IMR-90 (cell line): ENCODE measurements around the gene VTN. TPM values are rescaled to one million over a fixed set of nuclear protein-coding genes. Genes with fewer than 3 reads are reported as not detected.

Experiments used
- ATAC-seq: fragments of 200-7000 bp; cut with Tn5 transposase; 2 replicates; pipeline ENCODE4 v1.9.1; 2020; ENCODE audit warnings: low read depth, mild to moderate bottlenecking, moderate library complexity
- BruUV-seq: library from RNA; stranded (reverse); fragments of 400-500 nt; replicated peaks from 2 replicates; lab custom pipeline; 2021; lab: Mats Ljungman, UMichigan
- CTCF ChIA-PET: fragments of 300-600 bp; formaldehyde crosslinking; extraction: SDS; loops from one replicate; lab custom pipeline; 2021; ENCODE audit warnings: antibody characterized with exemption; lab: Yijun Ruan, JAX
- POLR2A ChIA-PET: fragments of 300-600 bp; sonication (Branson Sonifier 250); formaldehyde crosslinking; loops from one replicate; lab custom pipeline; 2022; ENCODE audit warnings: antibody characterized with exemption; ENCODE audit not compliant: unreplicated experiment; lab: Charles Lee
- DNase-seq: peaks from one replicate; pipeline ENCODE4 v3.0.0; 2013
- H2AFZ ChIP-seq: replicated peaks from 2 replicates; pipeline ENCODE3; 2013; ENCODE audit warnings: low read length, mild to moderate bottlenecking; ENCODE audit not compliant: poor library complexity
- H2AK5ac ChIP-seq: 2 replicates; pipeline ENCODE4 v1.6.1; 2013; ENCODE audit warnings: low read depth, low read length, inconsistent platforms
- H2AK9ac ChIP-seq: replicated peaks from 2 replicates; pipeline ENCODE3; 2013; ENCODE audit warnings: mild to moderate bottlenecking, low read depth, low read length, moderate library complexity; ENCODE audit not compliant: poor library complexity
- H2BK120ac ChIP-seq: 2 replicates; pipeline ENCODE4 v1.6.1; 2013; ENCODE audit warnings: low read depth, low read length, inconsistent platforms
- H2BK15ac ChIP-seq: 3 replicates; pipeline ENCODE4 v1.6.1; 2013; ENCODE audit warnings: low read depth, low read length, inconsistent platforms
- H2BK20ac ChIP-seq: 2 replicates; pipeline ENCODE4 v1.6.1; 2013; ENCODE audit warnings: low read depth, mild to moderate bottlenecking, inconsistent platforms, low read length, moderate library complexity
- H2BK5ac ChIP-seq: 2 replicates; pipeline ENCODE4 v1.6.1; 2013; ENCODE audit warnings: mild to moderate bottlenecking, low read depth, low read length, inconsistent platforms; ENCODE audit not compliant: poor library complexity, severe bottlenecking
- H3K14ac ChIP-seq: replicated peaks from 2 replicates; pipeline ENCODE4 v1.6.1; 2013; ENCODE audit warnings: low read depth, low read length, inconsistent platforms
- H3K18ac ChIP-seq: 2 replicates; pipeline ENCODE4 v1.6.1; 2013; ENCODE audit warnings: low read depth, low read length, control low read depth
- H3K23ac ChIP-seq: 2 replicates; pipeline ENCODE4 v1.6.1; 2013; ENCODE audit warnings: low read depth, low read length, inconsistent platforms
- H3K27ac ChIP-seq: 2 replicates; pipeline ENCODE4 v1.5.1; 2013; ENCODE audit warnings: mild to moderate bottlenecking, control low read depth, low read length; ENCODE audit not compliant: insufficient read depth
- H3K27me3 ChIP-seq: 2 replicates; pipeline ENCODE4 v1.6.1; 2013; ENCODE audit warnings: low read length; ENCODE audit not compliant: control insufficient read depth, insufficient read depth
- H3K36me3 ChIP-seq: 2 replicates; pipeline ENCODE4 v1.6.1; 2013; ENCODE audit warnings: low read length, mixed read lengths; ENCODE audit not compliant: control insufficient read depth, insufficient read depth
- H3K4ac ChIP-seq: 2 replicates; pipeline ENCODE4 v1.6.1; 2013; ENCODE audit warnings: low read depth, low read length, inconsistent platforms
- H3K4me1 ChIP-seq: 2 replicates; pipeline ENCODE4 v1.6.1; 2013; ENCODE audit warnings: low read length, mixed read lengths; ENCODE audit not compliant: control insufficient read depth, insufficient read depth
- H3K4me2 ChIP-seq: 2 replicates; pipeline ENCODE4 v1.6.1; 2013; ENCODE audit warnings: low read depth, mild to moderate bottlenecking, control low read depth, low read length, moderate library complexity
- H3K4me3 ChIP-seq: 2 replicates; pipeline ENCODE4 v1.5.1; 2013; ENCODE audit warnings: low read depth, mild to moderate bottlenecking, control low read depth, low read length, moderate library complexity; ENCODE audit not compliant: insufficient read depth
- H3K56ac ChIP-seq: 2 replicates; pipeline ENCODE4 v1.6.1; 2013; ENCODE audit warnings: low read length, inconsistent platforms; ENCODE audit not compliant: insufficient read depth; ENCODE audit errors: extremely low read depth
- H3K79me1 ChIP-seq, 2 experiments: 2 replicates each; pipeline ENCODE4 v1.6.1; 2013; ENCODE audit warnings: low read length in 2 of 2, inconsistent platforms in 1 of 2, low read depth in 1 of 2
- H3K9ac ChIP-seq: 2 replicates; pipeline ENCODE4 v1.6.1; 2013; ENCODE audit warnings: low read depth, low read length, control low read depth
- H3K9me1 ChIP-seq: 2 replicates; pipeline ENCODE4 v1.6.1; 2013; ENCODE audit warnings: low read length, inconsistent platforms; ENCODE audit not compliant: insufficient read depth
- H3K9me3 ChIP-seq: 2 replicates; pipeline ENCODE4 v1.6.1; 2013; ENCODE audit warnings: low read length; ENCODE audit not compliant: control insufficient read depth, insufficient read depth
- H4K20me1 ChIP-seq: 2 replicates; pipeline ENCODE4 v1.6.1; 2013; ENCODE audit warnings: low read length, inconsistent platforms; ENCODE audit not compliant: insufficient read depth
- H4K5ac ChIP-seq: 2 replicates; pipeline ENCODE4 v1.6.1; 2013; ENCODE audit warnings: mild to moderate bottlenecking, low read depth, low read length, control low read depth
- H4K8ac ChIP-seq, 2 experiments: 2 replicates each; pipeline ENCODE4 v1.6.1; 2013; ENCODE audit warnings: low read depth in 2 of 2, low read length in 2 of 2, control low read depth in 1 of 2, inconsistent platforms in 1 of 2
- H4K91ac ChIP-seq: 2 replicates; pipeline ENCODE4 v1.6.1; 2013; ENCODE audit warnings: low read depth, low read length, inconsistent platforms; ENCODE audit not compliant: insufficient read depth
- CEBPB ChIP-seq: IDR thresholded peaks from 2 replicates; pipeline ENCODE4 v1.6.1; 2012; ENCODE audit warnings: low read depth, low read length, improper control_type of control experiment
- RFX5 ChIP-seq: IDR thresholded peaks from 2 replicates; pipeline ENCODE4 v1.8.0; 2012; ENCODE audit warnings: low read depth, mild to moderate bottlenecking, low read length, moderate library complexity
- WGBS, 2 experiments: methylation state at CpG; one replicate each; pipeline versions ENCODE4 v1.1.5 to v1.1.7; 2013; ENCODE audit warnings: missing lambda C conversion rate in 2 of 2; ENCODE audit not compliant: insufficient read length in 1 of 2; ENCODE audit errors: extremely low coverage in 2 of 2; 5-methylcytosine and 5-hydroxymethylcytosine counted together
- dilution Hi-C: fragments of 300-500 bp; cut with HindIII; formaldehyde crosslinking; loops from one replicate; pipeline ENCODE4 v1.14.3; 2018; ENCODE audit warnings: low sequenced_read_pairs; ENCODE audit not compliant: unreplicated experiment
- in situ Hi-C: fragments of 300-500 bp; cut with MboI; formaldehyde crosslinking; loops from 3 replicates; pipeline ENCODE4 v1.14.3; 2019; ENCODE audit warnings: low sequenced_read_pairs, inconsistent platforms, mixed read lengths
- intact Hi-C: fragments of 100-400 bp; cut with micrococcal nuclease; formaldehyde crosslinking; loops from 2 replicates; pipeline ENCODE4 v1.10.0; 2022
- polyA plus RNA-seq, 3 experiments: library from polyadenylated mRNA; depleted of rRNA; stranded (reverse); fragments of >200 nt; gene quantifications; 2 replicates each; pipeline ENCODE4 v1.2.3, GENCODE V29; 2012; ENCODE audit warnings: low replicate concordance in 1 of 3
- total RNA-seq: library from RNA; depleted of rRNA; stranded (reverse); fragments of >200 nt; gene quantifications from 2 replicates; pipeline ENCODE4 v1.2.3, GENCODE V29; 2012

Gene VTN
- total and polyA plus RNA-seq, 2 of the 4 experiments (the other 2 are of a cell fraction): 0.18 to 1.0 TPM

DNA sequence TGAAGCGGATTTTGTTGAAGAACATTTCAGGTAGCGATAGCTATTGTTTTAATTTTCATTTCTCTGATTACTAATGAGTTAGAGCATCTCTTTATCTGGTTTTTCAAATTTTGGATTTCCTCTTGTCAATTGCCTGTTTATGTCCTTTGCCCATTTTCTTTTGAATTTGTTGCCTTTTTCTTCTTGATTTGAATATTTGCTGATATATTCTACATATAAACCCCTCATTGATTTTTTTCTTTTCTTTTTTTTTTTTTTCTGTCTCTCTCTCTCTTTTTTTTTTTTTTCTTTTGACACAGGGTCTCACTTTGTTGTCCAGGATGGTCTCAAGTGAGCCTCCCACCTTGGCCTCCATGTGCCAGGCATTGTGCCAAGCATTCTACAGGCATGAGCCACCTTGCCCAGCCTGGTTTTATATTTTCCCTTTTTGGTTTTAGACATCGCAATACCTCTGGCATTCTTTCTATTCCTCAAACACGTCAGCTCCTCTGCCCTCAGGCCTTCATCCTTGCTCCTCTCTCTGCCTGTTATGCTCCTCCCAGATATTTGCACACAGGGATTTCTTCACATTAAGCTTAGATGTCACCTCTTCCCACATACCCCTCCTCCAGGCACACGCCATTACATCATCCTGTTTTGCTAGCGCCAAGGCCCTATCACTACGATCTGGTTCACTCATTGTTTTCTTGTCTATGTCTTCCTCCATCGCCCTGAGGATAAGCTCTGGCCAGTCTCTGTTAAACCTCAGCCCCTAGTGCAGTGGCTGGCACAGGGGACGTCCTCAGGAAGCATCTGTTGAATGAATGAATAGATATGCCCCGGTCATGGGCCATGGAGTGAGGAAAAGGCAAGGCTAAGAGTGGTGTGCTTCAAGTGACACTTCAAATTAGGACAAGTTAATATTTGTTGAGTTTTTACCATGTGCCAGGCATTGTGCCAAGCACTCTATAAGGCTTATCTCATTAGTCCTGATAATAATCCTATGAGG, 10.0 kb upstream of the VTN start:
- ATAC-seq: peak; percentile 59
- Histone ChIP-seq H4K20me1 (peaks cover 26% of the 10 kb centered on the region), H3K18ac (no peak overlapping the region), H3K56ac (no peak overlapping the region), H3K23ac (no peak overlapping the region), H3K27me3 (no peaks in the 10 kb centered on the region), H3K9ac (no peak overlapping the region), H3K27ac (no peak overlapping the region), H3K9me1 (peaks cover 4% of the 10 kb centered on the region; the same call in 1 of the 2 replicates), H4K5ac (no peak overlapping the region), H2AK5ac (no peak overlapping the region), H3K36me3 (peaks cover 22% of the 10 kb centered on the region), H3K4ac (no peak overlapping the region), H3K4me1 (peaks cover 1% of the 10 kb centered on the region; the same call in 1 of the 2 replicates), H3K4me2 (no peak overlapping the region), H4K91ac (no peak overlapping the region), H3K14ac (no peak overlapping the region), H2AFZ (no peak overlapping the region), H3K4me3 (no peak overlapping the region), H2AK9ac (no peak overlapping the region), H3K9me3 (no peaks in the 10 kb centered on the region), H2BK20ac (no peak overlapping the region), H2BK15ac (no peak overlapping the region), H2BK5ac (no peak overlapping the region), H4K8ac (no peak overlapping the region), H2BK120ac (no peak overlapping the region), H3K79me1 (peaks cover 4 to 28% of the 10 kb centered on the region in 2 experiments; a peak in 2 of 4 replicates)
- intact Hi-C loops (no loop called here), dilution Hi-C loops (no loop called here), in situ Hi-C loops (no loop called here)
- CTCF ChIA-PET: no interaction called here
- no TSS peak for BruUV-seq
- 96% methylated on average over 8 of the region's 10 CpGs; no CpG with 5 or more reads in 1 of the 2 experiments for WGBS, 2 experiments
- DNase-seq: peak; percentile 57
- peak; percentile 60 for TF ChIP-seq CEBPB
- no peak for TF ChIP-seq RFX5
- POLR2A ChIA-PET: no interaction called here
